ENCODE data around the gene KAT6B. TPM values are rescaled to one million over a fixed set of nuclear protein-coding genes. Genes with fewer than 3 reads are reported as not detected.

The KAT6B gene
- total and polyA plus RNA-seq, 10 of the 15 experiments (the other 5 are each of a cell fraction or from before 2014, with no cell fraction given), result 2.7 to 22.6 (median 15.7) TPM

- RAD21 ChIA-PET (ENCODE audit: unreplicated experiment), result interaction anchor here (0.6 to 3.6 kb wide), 15 partner anchors 15 to 186 kb away, joined by 3 to 19 read pairs (median 3); no protein-coding TSS in a partner anchor
- no TSS peak for BruUV-seq (replicated peaks)
These were observed 155.6 kb downstream of the KAT6B start for GRCh38 chr10:74981831-74982633.

More at GRCh38 chr10:74981831-74982633, 155.6 kb downstream of the KAT6B start:
- 60% methylated on average over 5 of the region's 5 CpGs for WGBS (ENCODE audit: insufficient coverage, insufficient replicate concordance, low lambda C conversion rate, missing lambda C conversion rate)
- intact Hi-C loops (cut with micrococcal nuclease; ENCODE audit: unreplicated experiment), result no loop called here
- DNase-seq (ENCODE audit: low read depth, low spot score), result no peak
- Histone ChIP-seq H4K20me1 (ENCODE audit: control insufficient read depth, insufficient read depth) (no peaks in the 10 kb centered on the region), H3K79me2 (ENCODE audit: control insufficient read depth, insufficient read depth, low read length) (no peaks in the 10 kb centered on the region), H3K9ac (ENCODE audit: control insufficient read depth, insufficient read depth, low read length) (no peak overlapping the region; the same call in 1 of the 2 replicates), H3K27me3 (replicated peaks in 1 of 2; ENCODE audit: control insufficient read depth in 2 of 2, insufficient read depth in 2 of 2, low read length in 1 of 2) (no peaks in the 10 kb centered on the region), H3K36me3 (ENCODE audit: control insufficient read depth in 2 of 2, insufficient read depth in 2 of 2, low read length in 1 of 2) (peaks cover 2 to 13% of the 10 kb centered on the region in 2 experiments; a peak in 3 of 4 replicates), H2AFZ (ENCODE audit: control insufficient read depth, low read depth, low read length) (peak overlapping the region; percentile 57), H3K4me1 (ENCODE audit: control insufficient read depth, insufficient read depth, low read length) (peaks cover 32% of the 10 kb centered on the region), H3K9me3 (replicated peaks; ENCODE audit: control insufficient read depth, insufficient read depth, low read length) (no peaks in the 10 kb centered on the region; the same call in 2 of the 3 replicates), H3K4me2 (ENCODE audit: control insufficient read depth, insufficient read depth) (peak overlapping the region; percentile 56), H3K27ac (ENCODE audit: control insufficient read depth, insufficient read depth) (peak overlapping the region; percentile 66), H3K4me3 (peak overlapping the region; percentile 28; the same call in 1 of the 2 replicates)
- ChIA-PET SMC1A (ENCODE audit: uncharacterized antibody, unreplicated experiment) (interaction anchor here (0.5 to 22.3 kb wide), 14 partner anchors 7 to 186 kb away, joined by 3 to 553 read pairs (median 6); no protein-coding TSS in a partner anchor), CTCF (interaction anchor here (0.6 to 4.4 kb wide), 14 partner anchors 9 to 244 kb away, joined by 3 to 24 read pairs (median 4); no protein-coding TSS in a partner anchor), POLR2A (interaction anchor here (0.6 to 2.0 kb wide), 7 partner anchors 13 to 150 kb away, joined by 3 to 8 read pairs (median 3); no protein-coding TSS in a partner anchor)
- FAIRE-seq, result no peak
- in situ Hi-C loops (cut with MboI), result no loop called here
- TF ChIP-seq RUNX3 (IDR thresholded peaks at IDR 0.05; ENCODE audit: low read length) (peak; percentile 60; the same call in 1 of the 2 replicates), RELB (IDR thresholded peaks at IDR 0.05; ENCODE audit: low read depth) (no peak), HCFC1 (IDR thresholded peaks at IDR 0.05; ENCODE audit: low read length) (no peak), BRCA1 (IDR thresholded peaks at IDR 0.05; ENCODE audit: low read depth, low read length) (no peak), TAF1 (IDR thresholded peaks at IDR 0.05; ENCODE audit: borderline replicate concordance, low read depth, low read length) (no peak), YY1 (IDR thresholded peaks at IDR 0.05; ENCODE audit: low read depth, low read length) (0 out of 2 replicates have a peak, but pooled peaks have one; percentile 72), CTCF (IDR thresholded peaks at IDR 0.05 in 2 of 3, conservative IDR thresholded peaks at IDR 0.05 in 1 of 3; ENCODE audit: control insufficient read depth in 2 of 3, extremely low read depth in 1 of 3, insufficient read depth in 1 of 3, low read depth in 3 of 3, low read length in 3 of 3) (peak; percentile 3 to 28 (median 7); a peak in 1 of 6 replicates), ZNF622 (IDR thresholded peaks at IDR 0.05) (no peak), RAD21 (IDR thresholded peaks at IDR 0.05; ENCODE audit: insufficient read depth, low read depth, low read length) (peak; percentile 33; the same call in 1 of the 2 replicates)
- ATAC-seq, result peak; percentile 12
